ENCODE measurements around the gene SENP6. TPM values are rescaled to one million over a fixed set of nuclear protein-coding genes. Genes with fewer than 3 reads are reported as not detected.
"Not testable (repeated sequence)": the region's sequence is repeated elsewhere in the genome, so short reads cannot be mapped to it uniquely, and the experiment has no call there.

Gene SENP6
- total and polyA plus RNA-seq, 12 donors, result 43.0 to 98.5 (median 76.6) TPM

DNA sequence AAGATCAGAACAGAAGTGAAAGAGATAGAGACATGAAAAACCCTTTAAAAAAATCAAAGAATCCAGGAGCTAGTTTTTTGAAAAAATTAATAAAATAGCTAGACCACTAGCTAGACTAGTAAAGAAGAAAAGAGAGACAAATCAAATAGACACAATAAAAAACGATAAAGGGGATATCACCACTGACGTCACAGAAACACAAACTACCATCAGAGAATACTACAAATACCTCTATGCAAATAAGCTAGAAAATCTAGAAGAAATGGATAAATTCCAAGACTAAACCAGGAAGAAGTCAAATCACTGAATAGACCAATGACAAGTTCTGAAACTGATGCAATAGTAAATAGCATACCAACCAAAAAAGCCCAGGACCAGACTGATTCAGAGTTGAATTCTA is 29.6 kb upstream of the SENP6 start:
- TF ChIP-seq POLR2A (IDR thresholded peaks at IDR 0.05), result no peak
- TF ChIP-seq, protein P1, sequence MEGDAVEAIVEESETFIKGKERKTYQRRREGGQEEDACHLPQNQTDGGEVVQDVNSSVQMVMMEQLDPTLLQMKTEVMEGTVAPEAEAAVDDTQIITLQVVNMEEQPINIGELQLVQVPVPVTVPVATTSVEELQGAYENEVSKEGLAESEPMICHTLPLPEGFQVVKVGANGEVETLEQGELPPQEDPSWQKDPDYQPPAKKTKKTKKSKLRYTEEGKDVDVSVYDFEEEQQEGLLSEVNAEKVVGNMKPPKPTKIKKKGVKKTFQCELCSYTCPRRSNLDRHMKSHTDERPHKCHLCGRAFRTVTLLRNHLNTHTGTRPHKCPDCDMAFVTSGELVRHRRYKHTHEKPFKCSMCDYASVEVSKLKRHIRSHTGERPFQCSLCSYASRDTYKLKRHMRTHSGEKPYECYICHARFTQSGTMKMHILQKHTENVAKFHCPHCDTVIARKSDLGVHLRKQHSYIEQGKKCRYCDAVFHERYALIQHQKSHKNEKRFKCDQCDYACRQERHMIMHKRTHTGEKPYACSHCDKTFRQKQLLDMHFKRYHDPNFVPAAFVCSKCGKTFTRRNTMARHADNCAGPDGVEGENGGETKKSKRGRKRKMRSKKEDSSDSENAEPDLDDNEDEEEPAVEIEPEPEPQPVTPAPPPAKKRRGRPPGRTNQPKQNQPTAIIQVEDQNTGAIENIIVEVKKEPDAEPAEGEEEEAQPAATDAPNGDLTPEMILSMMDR (IDR thresholded peaks at IDR 0.05), result no peak
- no peak for DNase-seq
- no peak overlapping the region for H3K4me3 ChIP-seq
- H3K4me1 ChIP-seq (replicated peaks in 1 of 2), result no peaks in the 10 kb centered on the region
- no peak overlapping the region for H3K27ac ChIP-seq
- H3K27me3 ChIP-seq, result no peaks in the 10 kb centered on the region
- intact Hi-C loops (cut with DNase I), result no loop called here
- no peaks in the 10 kb centered on the region for H3K36me3 ChIP-seq (replicated peaks in 1 of 2)
- no peaks in the 10 kb centered on the region for H3K9me3 ChIP-seq (replicated peaks in 1 of 3)
- 79 to 91% (median 81%) methylated on average over 2 of the region's 2 CpGs for WGBS, 4 donors

DNA sequence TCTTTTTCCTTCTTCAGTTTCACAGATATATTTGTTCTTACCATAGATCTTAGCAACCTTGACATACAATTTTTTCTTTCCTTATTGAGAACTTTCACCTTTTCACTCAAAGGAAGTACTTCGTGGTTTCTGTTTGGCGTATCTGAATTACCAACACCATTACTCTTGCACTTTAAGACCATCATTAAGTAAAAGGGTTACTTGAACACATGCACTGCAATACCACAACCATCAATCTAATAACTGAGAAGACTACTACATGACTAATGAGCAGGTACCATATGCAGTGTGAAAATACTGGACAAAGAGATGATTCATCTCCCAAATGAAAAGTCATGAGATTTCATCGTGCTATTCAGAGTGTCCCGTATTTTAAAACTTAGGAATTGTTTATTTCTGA is 21.7 kb upstream of the SENP6 start:
- DNase-seq, result no peak
- 78 to 86% (median 81%) methylated on average over 4 of the region's 4 CpGs for WGBS, 4 donors
- Histone ChIP-seq H3K4me1 (replicated peaks in 1 of 2) (no peaks in the 10 kb centered on the region), H3K9me3 (replicated peaks in 1 of 3) (no peaks in the 10 kb centered on the region), H3K36me3 (replicated peaks in 1 of 2) (no peaks in the 10 kb centered on the region), H3K27ac (no peak overlapping the region), H3K27me3 (no peaks in the 10 kb centered on the region), H3K4me3 (no peak overlapping the region)
- intact Hi-C loops (cut with DNase I), result no loop called here
- no peak for TF ChIP-seq POLR2A (IDR thresholded peaks at IDR 0.05)
- TF ChIP-seq, protein P1 (IDR thresholded peaks at IDR 0.05), result no peak

DNA sequence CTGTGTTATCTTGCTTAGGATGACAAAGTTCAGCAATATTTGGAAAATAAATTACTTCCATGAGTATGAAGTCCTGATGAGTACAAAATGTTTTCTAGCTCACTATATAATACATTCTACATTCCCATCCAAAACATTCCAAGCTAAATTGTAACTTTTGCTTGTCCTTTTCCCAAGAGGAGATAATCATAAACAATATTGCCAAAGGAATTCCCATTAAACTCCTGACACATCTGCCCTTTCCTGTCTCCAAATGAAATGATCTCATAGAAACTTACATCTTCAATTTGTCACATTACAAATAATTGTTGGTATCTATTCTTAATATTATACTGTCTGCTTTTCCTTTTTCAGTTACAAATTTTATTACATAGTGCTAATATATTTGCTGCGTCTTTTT is 20.4 kb upstream of the SENP6 start:
- 86 to 100% (median 89%) methylated on average over 1 of the region's 1 CpG for WGBS, 4 donors
- Histone ChIP-seq H3K9me3 (replicated peaks in 1 of 3) (no peaks in the 10 kb centered on the region), H3K27me3 (no peaks in the 10 kb centered on the region), H3K4me1 (replicated peaks in 1 of 2) (no peaks in the 10 kb centered on the region), H3K36me3 (replicated peaks in 1 of 2) (no peaks in the 10 kb centered on the region), H3K4me3 (no peak overlapping the region), H3K27ac (no peak overlapping the region)
- TF ChIP-seq, protein P1 (IDR thresholded peaks at IDR 0.05), result no peak
- TF ChIP-seq POLR2A (IDR thresholded peaks at IDR 0.05), result no peak
- DNase-seq, result no peak
- intact Hi-C loops (cut with DNase I), result no loop called here

DNA sequence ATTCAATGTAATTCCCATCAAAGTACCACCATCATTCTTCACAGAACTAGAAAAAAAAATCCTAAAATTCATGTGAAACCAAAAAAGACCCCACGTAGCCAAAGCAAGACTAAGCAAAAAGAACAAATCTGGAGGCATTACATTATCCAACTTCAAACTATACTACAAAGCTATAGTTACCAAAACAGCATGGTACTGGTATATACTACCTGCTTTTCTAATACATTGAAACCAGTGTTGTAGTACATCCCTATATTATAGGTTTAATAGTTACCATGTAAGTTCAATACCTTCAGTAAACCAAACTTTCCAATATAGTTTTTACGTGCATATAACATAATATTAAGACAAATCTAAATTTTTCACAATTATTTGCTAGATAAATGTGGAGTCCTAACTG is 17.1 kb upstream of the SENP6 start:
- H3K36me3 ChIP-seq (replicated peaks in 1 of 2); H3K27ac ChIP-seq; intact Hi-C loops (cut with DNase I); H3K27me3 ChIP-seq; H3K4me1 ChIP-seq (replicated peaks in 1 of 2); H3K9me3 ChIP-seq (replicated peaks in 1 of 3); H3K4me3 ChIP-seq; DNase-seq: not testable (repeated sequence)
- 72 to 91% (median 83%) methylated on average over 2 of the region's 2 CpGs for WGBS, 4 donors

DNA sequence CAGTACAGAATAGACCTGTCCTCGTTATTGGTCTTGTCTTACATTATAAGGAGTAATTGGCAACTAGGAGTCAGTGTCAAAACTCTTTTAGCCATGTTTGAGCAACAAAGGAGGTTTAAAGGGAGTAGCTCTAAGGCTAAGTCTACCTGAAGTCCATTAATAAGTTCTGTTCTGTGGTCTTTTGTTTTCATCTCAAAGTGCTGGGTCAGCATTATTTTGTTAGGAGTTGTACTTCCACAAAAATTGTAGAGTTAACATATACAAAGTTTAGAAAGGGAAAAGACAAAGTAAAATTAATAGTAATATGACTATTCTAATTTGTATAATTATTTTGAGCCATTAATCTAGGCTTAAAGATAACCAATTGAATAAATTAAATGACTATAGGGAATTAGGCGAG is 12.7 kb upstream of the SENP6 start:
- no peak overlapping the region for H3K4me3 ChIP-seq
- 97 to 99% (median 99%) methylated on average over 2 of the region's 2 CpGs for WGBS, 4 donors
- no peaks in the 10 kb centered on the region for H3K36me3 ChIP-seq (replicated peaks in 1 of 2)
- H3K27me3 ChIP-seq, result no peaks in the 10 kb centered on the region
- TF ChIP-seq POLR2A (IDR thresholded peaks at IDR 0.05), result no peak
- TF ChIP-seq, protein P1 (IDR thresholded peaks at IDR 0.05), result no peak
- no peak for DNase-seq
- no peaks in the 10 kb centered on the region for H3K4me1 ChIP-seq (replicated peaks in 1 of 2)
- intact Hi-C loops (cut with DNase I), result no loop called here
- no peak overlapping the region for H3K27ac ChIP-seq
- H3K9me3 ChIP-seq (replicated peaks in 1 of 3), result no peaks in the 10 kb centered on the region
